Endothelial cell of umbilical vein (primary cell): Measurements from ENCODE around the gene CTNNB1. TPM values are rescaled to one million over a fixed set of nuclear protein-coding genes. Genes with fewer than 3 reads are reported as not detected.

Experiments used
- BruUV-seq: library from RNA; stranded (reverse); fragments of 400-500 nt; replicated peaks from 2 replicates; lab custom pipeline; 2021; lab: Mats Ljungman, UMichigan
- CTCF ChIA-PET: fragments of 300-600, 350-600 bp; sonication (Branson Sonifier 250); formaldehyde crosslinking; loops from one replicate; lab custom pipeline; 2021; ENCODE audit warnings: antibody characterized with exemption, inconsistent platforms; lab: Charles Lee
- POLR2A ChIA-PET: fragments of 300-600, 350-600 bp; sonication (Branson Sonifier 250); formaldehyde crosslinking; loops from one replicate; lab custom pipeline; 2021; ENCODE audit warnings: antibody characterized with exemption, inconsistent platforms; lab: Charles Lee
- DNase-seq: peaks from one replicate; pipeline ENCODE4 v3.0.0-alpha.2; 2011; ENCODE audit warnings: low read depth, low spot score
- FAIRE-seq: peaks from 2 replicates; lab custom pipeline; 2011; peaks lifted over from hg19 to GRCh38; lab: Jason Lieb, UNC
- H2AFZ ChIP-seq: 2 replicates; pipeline ENCODE4 v1.6.0; 2012; ENCODE audit warnings: low read depth, low read length, control low read depth, inconsistent platforms
- H3K27ac ChIP-seq: 2 replicates; pipeline ENCODE4 v1.5.1; 2011; ENCODE audit warnings: low read depth, mild to moderate bottlenecking, control low read depth, low read length, moderate library complexity; ENCODE audit not compliant: insufficient read depth
- H3K27me3 ChIP-seq, 2 experiments: 2 replicates each; pipeline versions ENCODE4 v1.6.0 to v1.6.1; 2011; ENCODE audit warnings: low read length in 2 of 2, mixed read lengths in 1 of 2; ENCODE audit not compliant: control insufficient read depth in 2 of 2, insufficient read depth in 2 of 2
- H3K36me3 ChIP-seq, 2 experiments: 2 replicates in 1 of 2; 3 replicates in 1 of 2; pipeline ENCODE4 v1.5.1; 2011; ENCODE audit warnings: low read length in 2 of 2, mild to moderate bottlenecking in 1 of 2, moderate library complexity in 1 of 2; ENCODE audit not compliant: control insufficient read depth in 2 of 2, insufficient read depth in 2 of 2; ENCODE audit errors: extremely low read depth in 1 of 2
- H3K4me1 ChIP-seq: 3 replicates; pipeline ENCODE4 v1.5.1; 2011; ENCODE audit warnings: mild to moderate bottlenecking, low read length; ENCODE audit not compliant: control insufficient read depth, insufficient read depth; ENCODE audit errors: extremely low read depth
- H3K4me2 ChIP-seq: 2 replicates; pipeline ENCODE4 v1.6.1; 2011; ENCODE audit warnings: low read length, control low read depth, mixed read lengths; ENCODE audit not compliant: insufficient read depth
- H3K4me3 ChIP-seq, 3 experiments: fragments of 200-600 bp in 1 of 3; sonication (generic), shearing (Covaris generic) in 1 of 3; replicated peaks in 1 of 3; 2 replicates each; pipeline ENCODE4 v1.5.1; 2011 to 2016; ENCODE audit warnings: control low read depth in 3 of 3, low read length in 3 of 3, mild to moderate bottlenecking in 2 of 3, inconsistent platforms in 1 of 3, low read depth in 1 of 3, moderate library complexity in 1 of 3; ENCODE audit not compliant: insufficient read depth in 1 of 3
- H3K79me2 ChIP-seq: 2 replicates; pipeline ENCODE4 v1.6.0; 2012; ENCODE audit warnings: low read length, inconsistent platforms; ENCODE audit not compliant: control insufficient read depth, insufficient read depth
- H3K9ac ChIP-seq: replicated peaks from 2 replicates; pipeline ENCODE3; 2011; ENCODE audit warnings: low read length, control low read depth; ENCODE audit not compliant: insufficient read depth; ENCODE audit errors: extremely low read depth
- H3K9me1 ChIP-seq: replicated peaks from 3 replicates; pipeline ENCODE4 v1.6.0; 2011; ENCODE audit warnings: mild to moderate bottlenecking, low read length; ENCODE audit not compliant: control insufficient read depth, insufficient read depth; ENCODE audit errors: extremely low read depth
- H3K9me3 ChIP-seq: replicated peaks from 2 replicates; pipeline ENCODE4 v1.5.1; 2012; ENCODE audit warnings: low read length, inconsistent platforms; ENCODE audit not compliant: control insufficient read depth, insufficient read depth
- H4K20me1 ChIP-seq: replicated peaks from 2 replicates; pipeline ENCODE3; 2011; ENCODE audit warnings: mild to moderate bottlenecking, low read length; ENCODE audit not compliant: control insufficient read depth, insufficient read depth; ENCODE audit errors: extremely low read depth
- JUN ChIP-seq: IDR thresholded peaks from 2 replicates; pipeline ENCODE4 v1.6.1; 2011; ENCODE audit warnings: borderline replicate concordance, low read depth; ENCODE audit not compliant: insufficient read length, insufficient read depth
- MYC ChIP-seq: IDR thresholded peaks from one replicate; pipeline ENCODE4 v1.6.1; 2011; ENCODE audit warnings: mild to moderate bottlenecking, low read depth, low read length
- POLR2AphosphoS5 ChIP-seq: IDR thresholded peaks from 2 replicates; pipeline ENCODE4 v1.6.1; 2012; ENCODE audit warnings: low read depth, mild to moderate bottlenecking, control low read depth, low read length, moderate library complexity; ENCODE audit not compliant: insufficient read depth
- dilution Hi-C: fragments of 300-500 bp; cut with MboI; formaldehyde crosslinking; loops from one replicate; pipeline ENCODE4 v1.15.0; 2019; ENCODE audit warnings: low sequenced_read_pairs; ENCODE audit not compliant: extremely low pct_ligation_motif_present
- intact Hi-C: fragments of 100-400 bp; cut with micrococcal nuclease; formaldehyde crosslinking; loops from one replicate; pipeline ENCODE4 v1.10.0; 2022
- polyA plus RNA-seq, 4 experiments: library from polyadenylated mRNA; depleted of rRNA in 3 of 4; stranded (reverse) in 3 of 4; unstranded in 1 of 4; fragments of >200 nt; gene quantifications; 2 replicates each; pipeline versions ENCODE4 v1.2.1 to v1.2.3, GENCODE V29; 2011 to 2012; ENCODE audit warnings: missing spikeins in 1 of 4
- total RNA-seq: library from RNA; stranded (reverse); gene quantifications from 2 replicates; pipeline ENCODE4 v1.2.3, GENCODE V29; 2021

CTNNB1 gene
- total and polyA plus RNA-seq, 2 donors (not counting 3 experiments of a cell fraction or from before 2014, with no cell fraction given) = 513 to 906 TPM

- intact Hi-C loops = loop anchor here (10.0 kb wide), 1 partner anchor 883 kb away; no protein-coding TSS in a partner anchor
- ChIA-PET POLR2A (interaction anchor here (0.5 to 1.5 kb wide), 2 partner anchors 8 to 904 kb away, joined by 6 read pairs; partner anchors contain the start of gene CTNNB1), CTCF (interaction anchor here (1.3 kb wide), 1 partner anchor 623 kb away, joined by 4 read pairs; no protein-coding TSS in a partner anchor)
- DNase-seq (no peak), FAIRE-seq (no peak)
- Histone ChIP-seq H3K36me3 (peaks cover 0 to 3% of the 10 kb centered on the region in 2 experiments), H3K9me1 (no peaks in the 10 kb centered on the region), H2AFZ (no peak overlapping the region), H3K79me2 (peaks cover 98% of the 10 kb centered on the region), H3K27me3 (no peaks in the 10 kb centered on the region), H3K4me3 (no peak overlapping the region), H3K4me2 (no peak overlapping the region), H3K9ac (no peak overlapping the region), H3K27ac (no peak overlapping the region), H3K4me1 (peaks cover 35% of the 10 kb centered on the region), H3K9me3 (no peaks in the 10 kb centered on the region), H4K20me1 (peaks cover 58% of the 10 kb centered on the region)
- no TSS peak for BruUV-seq
- TF ChIP-seq JUN = no peak
- TF ChIP-seq POLR2AphosphoS5 = no peak
- dilution Hi-C loops = no loop called here
Measured at GRCh38 chr3:41207355-41207754, 8.1 kb downstream of the CTNNB1 start.

GRCh38 chr3:41208507-41209220 lies 9.4 kb downstream of the CTNNB1 start:
- no peaks in the 10 kb centered on the region for H3K9me3 ChIP-seq
- dilution Hi-C loops = no loop called here

More at GRCh38 chr3:41208507-41209220, 9.4 kb downstream of the CTNNB1 start:
- ChIA-PET POLR2A (interaction anchor here (1.5 kb wide), 2 partner anchors 9 kb away, joined by 6 read pairs; partner anchors contain the start of gene CTNNB1), CTCF (interaction anchor here (1.3 kb wide), 1 partner anchor 624 kb away, joined by 4 read pairs; no protein-coding TSS in a partner anchor)
- H3K4me1 ChIP-seq = peaks cover 26% of the 10 kb centered on the region
- DNase-seq (no peak), FAIRE-seq (no peak)
- TF ChIP-seq MYC = no peak
- no peaks in the 10 kb centered on the region for H3K9me1 ChIP-seq
- no peaks in the 10 kb centered on the region for H3K27me3 ChIP-seq
- H3K4me3 ChIP-seq = no peak overlapping the region
- no peak overlapping the region for H3K9ac ChIP-seq
- BruUV-seq = no TSS peak
- peaks cover 61% of the 10 kb centered on the region for H4K20me1 ChIP-seq
- peaks cover 98% of the 10 kb centered on the region for H3K79me2 ChIP-seq
- peaks cover 0 to 3% of the 10 kb centered on the region in 2 experiments for H3K36me3 ChIP-seq
- H3K27ac ChIP-seq = no peak overlapping the region
- H2AFZ ChIP-seq = no peak overlapping the region
- H3K4me2 ChIP-seq = no peak overlapping the region
- intact Hi-C loops = loop anchor here (10.0 kb wide), 1 partner anchor 884 kb away; no protein-coding TSS in a partner anchor
